ENCODE results near the gene ANKRD36.
"Not testable (repeated sequence)": the region's sequence is repeated elsewhere in the genome, so short reads cannot be mapped to it uniquely, and the experiment has no call there.

The ANKRD36 gene

GRCh38 chr2:97285187-97285586 is 172.2 kb downstream of the ANKRD36 start:
- H3K4me3 ChIP-seq (ENCODE audit: low read depth, low read length); DNase-seq (ENCODE audit: low read depth); in situ Hi-C loops (cut with HindIII; ENCODE audit: low sequenced_read_pairs): not testable (repeated sequence)

GRCh38 chr2:97293687-97294086 is 180.7 kb downstream of the ANKRD36 start:
- H3K4me3 ChIP-seq (ENCODE audit: low read depth, low read length); in situ Hi-C loops (cut with HindIII; ENCODE audit: low sequenced_read_pairs); DNase-seq (ENCODE audit: low read depth): not testable (repeated sequence)
